T-helper 9 cell (primary cell): Measurements from ENCODE around the gene ZFHX2.
A peak's percentile ranks its signal among the peaks of the same experiment; 100 is the strongest.
"Not testable (repeated sequence)": the region's sequence is repeated elsewhere in the genome, so short reads cannot be mapped to it uniquely, and the experiment has no call there.

Experiments
- DNase-seq: peaks from one replicate; pipeline ENCODE4 v3.0.0-alpha.2; 2020
- total RNA-seq, 2 donors: gene quantifications; one replicate each; lab custom pipeline; 2026; lab: John Stamatoyannopoulos, UW

Gene ZFHX2
- total RNA-seq: 0.24 to 1.7 reads per million in 2 donors

DNA sequence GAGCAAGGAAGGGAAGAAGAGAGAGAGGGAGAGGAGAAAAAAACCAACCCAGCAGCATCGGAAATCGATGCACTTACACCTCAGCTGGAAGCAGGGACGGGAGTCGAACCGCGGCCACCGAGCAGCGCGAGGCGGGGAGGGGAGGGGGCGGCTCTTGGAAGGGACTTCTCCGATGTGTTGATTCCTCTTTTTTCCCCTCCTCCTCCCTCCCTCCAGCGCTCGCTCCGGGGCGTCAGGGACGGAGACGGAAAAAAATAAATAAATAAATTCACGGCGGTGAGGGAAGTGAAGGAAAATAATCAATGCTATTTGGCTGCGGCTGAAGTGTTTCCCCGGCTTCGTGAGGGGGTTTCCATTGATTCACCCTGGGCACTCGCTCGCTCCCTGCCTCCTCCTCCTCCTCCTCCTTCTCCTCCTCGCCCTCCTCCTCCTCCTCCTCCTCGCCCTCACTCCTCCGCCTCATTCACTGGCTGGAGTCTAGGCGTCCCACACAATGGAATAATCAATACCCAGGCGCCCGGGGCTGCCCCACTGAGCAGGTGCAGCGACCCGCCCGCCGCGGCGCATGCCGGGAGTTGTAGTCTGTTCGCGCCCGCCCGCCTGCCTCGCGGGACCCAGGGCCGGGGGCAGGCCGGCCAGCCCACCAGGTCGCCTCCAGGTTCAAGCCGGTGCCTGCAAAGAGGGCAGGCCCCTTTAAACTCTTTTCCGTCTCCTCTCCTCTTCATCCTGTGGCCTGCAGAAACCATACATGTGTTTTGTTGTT, at the start of gene ZFHX2:
TSS of gene ZFHX2 (minus strand) at position 500 of the 763 bp plus-strand sequence. CDS start 16,440 bp downstream, outside the sequence.
- peak; percentile 61 for DNase-seq

DNA sequence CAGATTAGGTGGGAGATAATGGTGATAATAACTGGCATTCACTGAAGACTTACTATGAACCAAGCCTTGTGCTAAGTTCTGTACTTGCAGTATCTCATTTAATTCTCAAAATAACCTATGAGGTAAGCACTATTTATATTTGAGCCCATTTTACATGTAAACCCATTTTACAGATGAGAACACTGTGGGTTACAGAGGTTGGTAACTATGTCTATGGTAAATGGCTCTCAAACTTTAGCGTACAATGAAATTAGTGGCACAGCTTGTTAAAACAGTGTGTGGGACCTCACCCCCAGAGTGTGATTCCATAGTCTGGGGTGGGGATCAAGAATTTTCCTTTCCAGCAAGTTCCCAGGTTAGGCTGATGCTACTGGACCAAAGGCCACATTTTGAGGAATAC, 49.2 kb upstream of the ZFHX2 start:
- no peak for DNase-seq

DNA sequence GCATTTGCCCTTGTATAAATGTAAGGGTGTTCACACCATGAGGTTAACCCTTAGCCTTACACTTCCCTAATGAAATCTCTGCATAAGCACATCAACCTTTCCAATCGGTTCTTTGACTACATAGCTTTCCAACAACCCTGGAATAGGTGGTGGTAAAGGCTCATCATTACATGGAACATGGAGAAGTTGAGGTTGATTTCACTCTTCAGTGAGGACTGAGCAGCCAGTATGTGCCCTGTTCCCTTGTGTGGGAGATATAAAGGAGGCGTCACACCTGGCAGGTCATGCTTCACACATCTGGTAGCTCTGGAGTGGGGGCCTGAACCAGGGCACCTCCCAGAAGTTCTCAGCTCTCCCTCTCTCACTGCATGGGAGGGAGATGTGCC, 48.8 kb upstream of the ZFHX2 start:
- DNase-seq: no peak

DNA sequence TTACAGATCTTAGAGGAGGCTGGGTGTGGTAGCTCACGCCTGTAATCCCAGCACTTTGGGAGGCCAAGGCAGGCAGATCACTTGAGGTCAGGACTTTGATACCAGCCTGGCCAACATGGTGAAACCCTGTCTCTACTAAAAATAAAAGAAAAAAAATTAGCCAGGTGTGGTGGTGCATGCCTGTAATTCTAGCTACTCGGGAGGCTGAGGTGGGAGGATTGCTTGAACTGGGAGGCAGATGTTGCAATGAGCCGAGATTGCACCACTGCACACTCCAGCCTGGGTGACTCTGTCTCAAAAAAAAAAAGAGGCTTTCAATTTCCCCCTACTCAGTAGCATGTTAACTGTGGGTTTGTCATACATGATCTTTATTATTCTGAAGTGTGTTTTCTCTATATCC, 42.6 kb upstream of the ZFHX2 start:
- DNase-seq: not testable (repeated sequence)

DNA sequence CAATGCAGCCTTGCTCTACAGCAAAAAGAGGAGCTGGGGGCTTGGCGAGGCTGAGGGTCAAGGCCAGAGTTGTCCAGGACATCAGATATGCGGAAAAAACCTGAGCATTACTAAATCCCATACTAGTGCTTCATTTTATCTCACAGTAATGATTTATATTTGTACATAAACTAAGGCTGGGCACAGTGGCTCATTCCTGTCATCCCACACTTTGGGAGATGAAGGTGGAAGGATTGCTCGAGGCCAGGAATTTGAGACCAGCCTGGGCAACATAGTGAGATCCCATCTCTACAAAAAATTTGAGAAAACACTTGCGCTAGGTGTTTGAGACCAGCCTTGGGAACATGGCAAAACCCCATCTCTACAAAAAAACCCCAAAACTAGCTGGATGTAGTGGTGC, 38.6 kb upstream of the ZFHX2 start:
- no peak for DNase-seq

DNA sequence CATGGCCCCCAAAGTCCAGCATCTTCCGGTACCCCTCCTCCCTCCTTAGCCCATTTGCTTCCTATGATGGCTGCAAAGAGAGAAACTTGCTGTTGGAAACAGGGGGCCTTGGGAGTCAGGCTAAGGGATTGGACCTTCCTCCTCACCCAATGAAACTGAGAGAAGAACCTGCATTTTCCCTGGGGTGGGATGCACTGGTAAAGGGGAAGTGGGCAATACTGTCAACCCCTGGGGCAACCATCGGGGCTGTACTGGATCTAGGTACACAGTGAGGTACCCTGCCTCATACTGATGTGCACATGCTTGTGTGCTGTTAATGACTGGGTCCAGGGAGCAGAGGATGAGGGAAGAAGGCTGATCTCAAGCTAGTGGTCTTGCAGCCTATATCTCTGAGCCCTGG, 38.0 kb upstream of the ZFHX2 start:
- DNase-seq: no peak

DNA sequence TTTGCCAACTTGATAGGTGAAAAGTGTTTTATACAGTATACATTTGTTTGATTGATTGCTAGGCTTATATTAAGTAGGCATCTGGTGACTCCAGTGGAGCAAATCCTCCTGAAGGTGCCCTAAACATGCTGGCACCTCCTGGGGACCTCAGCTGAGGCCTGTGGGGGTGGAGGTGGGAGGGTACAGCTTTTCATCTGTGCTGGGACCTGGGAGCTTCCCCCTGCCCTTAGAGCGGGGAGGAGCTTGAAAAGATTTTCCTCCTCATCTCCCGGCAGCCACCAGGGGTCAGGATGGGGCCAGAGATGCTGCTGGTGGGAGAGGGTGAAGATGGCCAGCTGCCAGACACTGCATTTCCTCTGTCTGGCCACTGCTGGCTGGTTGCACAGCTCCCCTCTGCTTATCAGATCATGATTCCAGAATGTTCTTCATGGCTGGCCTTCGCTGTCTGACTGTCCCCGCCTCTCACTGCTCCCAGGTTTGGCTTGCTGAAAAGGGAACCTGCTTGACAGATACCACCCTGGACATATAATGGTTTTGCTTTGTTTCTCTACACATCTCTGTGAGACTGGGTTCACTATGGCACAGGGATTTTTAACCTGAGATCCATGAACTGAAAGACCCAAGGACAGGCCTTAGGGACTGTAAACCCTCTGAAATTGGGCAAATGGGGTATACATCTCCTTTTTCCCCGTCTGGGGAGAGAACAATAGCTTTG, 37.5 kb upstream of the ZFHX2 start:
- DNase-seq: peak; percentile 71

DNA sequence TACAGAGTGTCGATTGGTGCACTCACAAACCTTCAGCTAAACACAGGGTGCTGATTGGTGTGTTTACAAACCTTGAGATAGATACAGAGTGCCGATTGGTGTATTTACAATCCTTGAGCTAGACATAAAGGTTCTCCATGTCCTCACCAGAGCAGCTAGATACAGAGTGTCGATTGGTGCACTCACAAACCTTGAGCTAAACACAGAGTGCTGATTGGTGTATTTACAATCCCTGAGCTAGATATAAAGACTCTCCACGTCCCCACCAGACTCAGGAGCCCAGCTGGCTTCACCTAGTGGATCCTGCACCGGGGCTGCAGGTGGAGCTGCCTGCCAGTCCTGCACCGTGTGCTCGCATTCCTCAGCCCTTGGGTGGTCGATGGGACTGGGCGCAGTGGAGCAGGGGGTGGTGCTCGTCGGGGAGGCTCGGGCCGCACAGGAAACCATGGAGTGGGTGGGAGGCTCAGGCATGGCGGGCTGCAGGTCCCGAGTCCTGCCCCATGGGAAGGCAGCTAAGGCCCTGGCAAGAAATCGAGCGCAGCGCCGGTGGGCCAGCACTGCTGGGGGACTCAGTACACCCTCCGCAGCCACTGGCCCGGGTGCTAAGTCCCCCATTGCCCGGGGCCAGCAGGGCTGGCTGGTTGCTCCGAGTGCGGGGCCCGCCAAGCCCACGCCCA, 33.1 kb upstream of the ZFHX2 start:
- DNase-seq: not testable (repeated sequence)

DNA sequence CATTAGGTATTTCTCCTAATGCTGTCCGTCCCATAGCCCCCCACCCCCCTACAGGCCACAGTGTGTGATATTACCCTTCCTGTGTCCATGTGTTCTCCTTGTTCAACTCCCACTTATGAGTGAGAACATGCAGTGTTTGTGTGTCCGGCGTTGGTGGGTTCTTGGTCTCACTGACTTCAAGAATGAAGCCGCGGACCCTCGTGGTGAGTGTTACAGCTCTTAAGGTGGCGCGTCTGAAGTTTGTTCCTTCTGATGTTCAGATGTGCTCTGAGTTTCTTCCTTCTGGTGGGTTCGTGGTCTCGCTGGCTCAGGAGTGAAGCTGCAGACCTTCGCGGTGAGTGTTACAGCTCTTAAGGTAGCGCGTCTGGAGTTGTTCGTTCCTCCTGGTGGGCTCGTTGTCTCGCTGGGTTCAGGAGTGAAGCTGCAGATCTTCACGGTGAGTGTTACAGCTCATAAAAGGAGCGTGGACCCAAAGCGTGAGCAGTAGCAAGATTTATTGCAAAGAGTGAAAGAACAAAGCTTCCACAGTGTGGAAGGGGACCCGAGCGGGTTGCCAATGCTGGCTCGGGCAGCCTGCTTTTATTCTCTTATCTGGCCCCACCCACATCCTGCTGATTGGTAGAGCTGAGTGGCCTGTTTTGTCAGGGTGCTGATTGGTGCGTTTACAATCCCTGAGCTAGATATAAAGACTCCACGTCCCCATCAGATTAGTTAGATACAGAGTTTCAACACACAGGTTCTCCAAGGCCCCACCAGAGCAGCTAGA, 32.4 kb upstream of the ZFHX2 start:
- DNase-seq: not testable (repeated sequence)

DNA sequence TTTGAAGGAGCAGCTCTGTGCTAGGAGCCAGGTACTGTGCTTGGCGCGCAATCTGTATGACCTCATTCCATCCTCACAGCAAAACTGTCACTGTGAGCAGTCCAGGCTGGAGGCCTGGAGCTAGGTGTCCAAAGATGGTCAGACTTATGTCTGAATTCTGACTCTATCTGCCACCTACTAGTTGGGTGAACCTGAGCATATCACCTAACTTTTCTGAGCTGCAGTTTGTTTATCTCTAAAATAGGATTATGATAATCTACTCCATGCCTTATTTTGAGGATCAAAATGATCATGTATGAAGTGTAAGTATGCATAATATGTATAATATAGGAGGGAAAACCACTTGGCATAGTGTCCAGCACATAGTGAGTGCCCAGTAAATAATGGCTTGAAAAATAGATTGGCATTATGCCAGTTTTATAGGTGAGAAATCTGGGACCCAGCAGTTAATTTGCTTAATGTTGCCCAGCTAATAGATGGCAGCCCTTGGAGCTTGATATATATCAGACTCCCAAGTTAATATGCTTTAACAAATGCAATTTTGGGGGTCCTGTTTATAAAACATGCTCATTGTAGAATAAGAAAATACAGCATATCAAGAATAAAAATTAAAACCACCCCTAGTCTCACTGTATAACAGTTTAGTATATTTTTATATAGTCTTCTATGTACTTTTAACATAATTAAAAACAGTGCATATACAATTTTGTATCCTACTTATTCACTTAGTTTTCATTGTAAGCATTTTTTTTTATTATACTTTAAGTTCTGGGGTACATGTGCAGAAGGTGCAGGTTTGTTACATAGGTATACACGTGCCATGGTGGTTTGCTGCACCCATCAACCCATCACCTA, 31.6 kb upstream of the ZFHX2 start:
- no peak for DNase-seq

DNA sequence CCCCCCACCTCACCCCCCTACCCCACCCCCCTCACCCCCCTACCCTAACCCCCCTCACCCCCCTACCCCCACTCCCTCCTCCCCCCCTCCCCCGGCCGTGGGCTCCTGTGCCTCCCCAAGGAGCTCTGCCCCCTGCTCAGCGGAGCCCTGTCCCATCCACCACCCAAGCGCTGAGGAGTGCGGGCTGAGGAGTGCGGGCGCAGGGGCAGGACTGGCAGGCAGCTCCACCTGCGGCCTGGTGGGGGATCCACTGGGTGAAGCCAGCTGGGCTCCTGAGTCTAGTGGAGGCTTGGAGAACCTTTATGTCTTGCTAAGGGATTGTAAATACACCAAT, 29.4 kb upstream of the ZFHX2 start:
- no peak for DNase-seq

DNA sequence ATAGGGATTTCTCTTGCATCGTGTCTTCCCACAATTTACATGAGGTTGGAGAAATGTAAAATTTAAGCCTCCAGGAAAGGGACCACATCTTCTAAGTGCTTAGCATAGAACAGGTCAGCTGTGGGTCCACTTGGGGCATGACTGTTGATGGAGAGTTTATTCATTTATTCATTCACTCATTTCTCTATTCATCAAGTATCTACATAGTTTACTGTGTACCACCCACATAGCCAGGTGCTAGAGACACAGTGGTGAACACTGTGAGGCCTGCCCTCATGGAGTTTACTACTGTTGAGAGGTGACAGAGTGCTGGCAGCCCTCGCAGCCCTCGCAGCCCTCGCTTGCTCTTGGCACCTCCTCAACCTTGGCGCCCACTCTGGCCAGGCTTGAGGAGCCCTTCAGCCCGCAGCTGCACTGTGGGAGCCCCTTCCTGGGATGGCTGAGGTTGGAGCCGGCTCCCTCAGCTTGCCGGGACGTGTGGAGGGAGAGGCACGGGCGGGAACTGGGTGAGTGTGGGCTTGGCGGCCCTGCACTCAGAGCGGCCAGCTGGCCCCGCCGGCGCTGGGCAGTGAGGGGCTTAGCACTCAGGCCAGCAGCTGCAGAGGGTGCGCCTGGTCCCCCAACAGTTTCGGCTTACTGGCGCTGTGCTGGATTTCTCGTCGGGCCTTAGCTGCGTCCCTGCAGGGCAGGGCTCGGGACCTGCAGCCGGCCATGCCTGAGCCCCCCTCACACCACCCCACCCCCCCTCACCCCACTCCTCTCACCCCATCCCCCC, 28.8 kb upstream of the ZFHX2 start:
- DNase-seq: no peak

DNA sequence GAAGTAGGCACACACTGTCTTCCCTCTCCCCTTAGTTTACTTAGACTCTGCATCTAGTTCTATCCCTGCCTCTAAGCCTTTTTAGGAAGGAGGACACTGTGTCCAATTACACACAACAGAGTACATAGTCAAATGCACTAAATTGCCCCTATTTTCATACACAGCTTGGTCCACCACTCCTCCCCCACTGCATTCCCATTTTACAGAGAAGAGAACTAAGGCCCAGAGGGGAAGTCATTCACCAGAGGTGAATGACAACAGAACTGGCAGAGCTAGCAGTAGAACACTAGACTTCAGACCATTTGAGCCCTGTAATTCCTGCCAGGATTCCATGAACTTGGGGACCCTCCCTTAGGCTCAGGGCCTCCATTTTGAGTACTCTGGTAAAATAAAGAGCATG, 28.2 kb upstream of the ZFHX2 start:
- no peak for DNase-seq

DNA sequence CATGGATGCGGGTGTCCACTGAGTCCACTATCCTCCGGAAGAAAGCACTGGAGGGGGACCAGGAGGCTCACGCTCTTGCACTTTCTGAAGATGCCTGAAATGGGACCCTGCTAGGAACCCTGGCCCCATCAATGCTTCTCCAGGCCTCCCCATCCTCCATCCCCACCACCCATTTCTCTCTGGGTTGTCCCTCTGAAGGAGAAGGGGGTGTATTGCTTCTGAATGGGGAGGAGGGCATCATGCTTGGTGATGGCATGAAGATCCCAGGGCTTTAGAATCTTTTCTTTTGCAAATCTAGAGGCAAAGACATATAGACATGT, 27.7 kb upstream of the ZFHX2 start:
- DNase-seq: no peak

DNA sequence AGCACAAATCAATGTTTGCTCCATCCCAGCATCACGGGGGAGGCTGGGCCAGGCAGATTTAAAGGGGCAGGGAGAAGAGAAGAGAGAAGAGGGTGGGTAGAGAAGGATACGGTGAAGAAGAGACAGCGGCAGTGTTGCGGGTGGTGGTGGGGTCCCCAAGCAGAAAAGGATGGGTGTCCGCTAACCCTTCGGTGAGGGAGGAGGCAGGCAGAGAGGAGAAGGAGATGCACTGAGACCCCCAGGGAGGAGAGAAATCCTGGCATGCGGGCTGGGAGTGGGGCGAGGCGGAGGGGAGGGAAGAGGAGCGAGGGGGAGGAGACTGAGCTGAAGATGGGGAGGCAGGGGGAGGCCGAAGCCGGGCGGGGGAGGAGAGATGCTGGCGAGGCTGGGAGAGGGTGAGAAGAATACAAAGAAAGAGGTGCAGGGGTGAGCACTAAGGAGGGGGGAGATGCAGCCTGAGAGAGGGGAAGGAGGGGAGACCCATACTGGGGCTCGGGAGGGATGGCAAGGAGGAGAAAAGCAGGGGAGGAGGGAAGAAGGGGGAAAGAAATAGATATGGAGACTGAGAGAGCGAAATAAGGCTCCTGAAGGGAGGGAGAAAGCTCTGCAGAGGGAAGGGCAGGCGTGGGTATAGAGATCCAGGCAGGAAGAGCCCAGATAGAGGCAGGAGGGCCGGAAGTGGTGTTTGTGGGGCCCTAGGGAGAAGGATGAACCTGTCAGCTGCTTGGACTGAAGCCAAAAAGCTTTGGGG, 27.2 kb upstream of the ZFHX2 start, which contains the start of gene JPH4:
TSS of gene JPH4 (minus strand) at position 231 of the 751 bp plus-strand sequence. CDS start 1,337 bp downstream, outside the sequence.
- no peak for DNase-seq

DNA sequence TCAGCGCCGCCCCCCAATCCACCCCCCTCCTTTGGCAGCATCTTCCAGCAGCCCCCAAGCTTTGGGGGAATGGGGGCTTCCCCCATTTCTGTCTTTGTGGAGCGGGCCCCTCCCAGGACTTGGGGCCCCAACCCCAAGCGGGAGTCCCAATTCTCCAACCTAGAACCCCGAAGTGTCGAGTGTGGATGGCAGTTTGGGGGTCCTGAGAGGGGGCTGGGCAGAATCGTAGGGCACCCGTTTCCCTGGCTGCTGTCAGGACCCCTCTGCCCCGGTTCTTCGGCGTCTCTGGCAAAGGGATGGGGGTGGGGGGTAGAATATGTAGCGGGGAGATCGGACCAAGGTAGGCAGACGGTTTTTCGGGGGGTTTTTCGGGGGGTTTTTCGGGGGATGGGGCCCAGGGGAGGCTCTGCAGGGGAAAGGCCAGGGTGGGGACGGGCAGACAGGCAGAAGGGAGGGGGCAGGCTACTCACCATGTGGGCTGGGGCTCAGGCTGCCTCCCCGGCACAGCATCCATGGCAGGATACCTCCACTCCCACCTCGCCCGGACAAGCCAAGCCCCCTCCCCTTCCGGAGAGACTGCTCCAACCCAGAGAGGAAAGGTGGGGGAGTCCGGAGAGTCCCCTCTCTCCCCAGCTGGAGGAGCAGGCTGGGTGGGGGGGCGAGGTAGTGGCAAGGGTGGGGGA, 26.3 kb upstream of the ZFHX2 start:
- no peak for DNase-seq

DNA sequence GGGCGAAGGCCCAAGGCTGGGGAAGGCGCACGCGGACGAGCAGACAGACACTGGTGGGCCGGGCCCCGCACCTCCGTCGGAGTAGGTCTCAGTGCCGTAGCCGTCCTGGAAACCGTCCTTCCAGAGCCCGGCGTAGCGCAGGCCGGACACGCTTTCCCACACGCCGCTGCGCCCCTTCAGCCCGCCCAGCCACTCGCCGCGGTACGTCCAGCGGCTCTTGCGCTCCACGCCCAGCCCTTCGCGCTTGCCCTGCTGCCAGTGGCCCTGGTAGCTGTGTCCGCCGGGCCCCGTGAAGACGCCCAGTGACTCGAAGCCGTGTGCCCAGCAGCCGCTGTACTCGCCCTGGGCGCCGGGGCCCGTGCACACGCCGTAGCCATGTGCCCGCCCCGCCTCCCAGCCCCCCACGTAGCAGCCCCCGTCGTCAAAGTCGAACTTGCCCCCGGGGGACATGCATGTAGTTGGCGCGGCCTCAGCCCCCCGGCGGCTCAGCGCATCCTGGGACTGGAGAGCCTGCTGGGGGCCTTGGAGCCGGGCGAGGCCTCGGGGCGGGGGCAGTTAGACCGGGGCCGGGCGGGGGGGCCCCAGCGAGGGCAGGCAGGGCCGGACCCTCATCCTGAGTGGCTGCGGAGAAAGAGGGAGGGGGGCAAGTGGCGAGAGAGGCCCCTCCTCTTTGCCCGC, 25.6 kb upstream of the ZFHX2 start:
- no peak for DNase-seq

DNA sequence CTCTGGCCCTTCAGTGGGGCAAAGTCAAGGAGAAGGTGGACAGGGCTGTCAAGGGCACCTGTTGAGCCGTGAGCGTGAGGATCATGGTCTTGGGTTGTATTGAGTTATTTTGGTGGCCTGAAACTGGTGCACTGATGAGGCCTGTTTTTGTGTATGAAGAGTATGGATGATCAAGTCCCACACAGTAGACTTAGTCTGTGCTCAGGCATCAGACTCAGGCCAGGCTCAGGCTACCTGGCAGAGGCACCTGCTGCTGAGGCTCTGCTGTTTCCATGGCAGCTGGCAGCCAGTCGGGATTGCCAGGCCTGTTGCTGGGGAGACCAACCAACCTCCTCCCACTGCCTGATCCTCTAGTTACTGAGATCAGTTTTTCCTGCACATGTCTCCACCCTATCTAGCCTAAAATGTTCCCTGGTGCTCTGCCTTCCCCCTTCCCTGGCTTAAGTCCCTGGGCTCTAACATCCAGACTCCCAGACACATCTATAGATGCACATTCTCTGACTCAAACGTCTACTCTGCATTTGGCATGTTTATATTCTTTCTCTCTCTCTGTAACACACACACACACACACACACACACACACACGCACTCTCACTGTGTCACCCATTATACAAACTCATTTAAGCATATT, 21.9 kb upstream of the ZFHX2 start:
- DNase-seq: no peak

DNA sequence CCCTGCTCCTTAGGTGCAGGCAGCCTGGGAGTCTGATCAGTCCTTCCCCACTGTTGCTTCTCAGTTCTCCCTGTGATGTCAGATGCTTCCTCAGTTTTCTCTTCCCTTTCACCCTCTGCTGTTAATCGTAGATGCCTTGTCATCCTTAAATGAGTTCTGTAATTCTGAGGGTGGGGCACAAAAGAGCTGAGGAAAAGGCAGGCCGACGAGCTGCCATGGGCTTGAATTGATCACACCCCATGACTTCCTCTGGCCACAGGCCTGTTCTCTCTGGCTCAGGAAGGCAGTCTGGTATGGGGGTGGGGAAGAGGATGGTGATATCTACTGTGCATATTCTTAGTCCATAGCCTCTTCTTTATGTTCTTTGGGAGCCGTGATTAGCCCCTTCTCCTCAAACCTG, 21.3 kb upstream of the ZFHX2 start:
- DNase-seq: no peak
